Natural killer cell (primary cell): ENCODE measurements around the gene ETNK2. TPM values are rescaled to one million over a fixed set of nuclear protein-coding genes. Genes with fewer than 3 reads are reported as not detected.

Experiments used
- ATAC-seq, 3 donors: fragments of 150-1000 bp in 2 of 3; fragments of 200-7000 bp in 1 of 3; cut with Tn5 transposase; 1 replicate in 1 of 3; 2 replicates in 2 of 3; pipeline ENCODE4 v1.10.0; 2021; ENCODE audit warnings: mild to moderate bottlenecking in 2 of 3, moderate library complexity in 2 of 3
- DNase-seq, 2 donors: peaks; one replicate each; pipeline versions ENCODE4 v3.0.0 to v3.0.0-alpha.2; 2013 to 2021; ENCODE audit warnings: mixed read lengths in 1 of 2
- H3K27ac ChIP-seq: one replicate; pipeline ENCODE4 v1.5.1; 2013; ENCODE audit warnings: mild to moderate bottlenecking, low read length
- H3K27me3 ChIP-seq: one replicate; pipeline ENCODE4 v1.6.1; 2013; ENCODE audit warnings: low read length; ENCODE audit not compliant: control insufficient read depth, insufficient read depth
- H3K36me3 ChIP-seq: one replicate; pipeline ENCODE4 v1.6.1; 2013; ENCODE audit warnings: low read length; ENCODE audit not compliant: control insufficient read depth, insufficient read depth
- H3K4me1 ChIP-seq: one replicate; pipeline ENCODE4 v1.6.1; 2013; ENCODE audit warnings: low read length; ENCODE audit not compliant: control insufficient read depth, insufficient read depth
- H3K4me3 ChIP-seq: one replicate; pipeline ENCODE4 v1.5.1; 2013; ENCODE audit warnings: low read length
- H3K9me3 ChIP-seq: one replicate; pipeline ENCODE4 v1.6.1; 2013; ENCODE audit warnings: low read length; ENCODE audit not compliant: control insufficient read depth, insufficient read depth
- H3K27ac Mint-ChIP-seq, 2 donors: one replicate each; pipeline ENCODE4 v1.8.0; 2022; ENCODE audit warnings: mild to moderate bottlenecking in 2 of 2, mixed read lengths in 2 of 2, moderate library complexity in 1 of 2
- H3K27me3 Mint-ChIP-seq, 2 donors: one replicate each; pipeline ENCODE4 v1.8.0; 2022; ENCODE audit warnings: low read depth in 2 of 2, mixed read lengths in 2 of 2
- H3K36me3 Mint-ChIP-seq: one replicate; pipeline ENCODE4 v1.8.0; 2022; ENCODE audit warnings: mixed read lengths
- H3K4me1 Mint-ChIP-seq, 2 donors: one replicate each; pipeline ENCODE4 v1.8.0; 2022; ENCODE audit warnings: mixed read lengths in 2 of 2
- H3K4me3 Mint-ChIP-seq: one replicate; pipeline ENCODE4 v1.8.0; 2022; ENCODE audit warnings: mild to moderate bottlenecking, moderate library complexity, mixed read lengths
- H3K9me3 Mint-ChIP-seq, 2 donors: one replicate each; pipeline ENCODE4 v1.8.0; 2022; ENCODE audit warnings: mixed read lengths in 2 of 2
- WGBS: methylation state at CpG from one replicate; pipeline ENCODE4 v1.1.7; 2013; ENCODE audit warnings: missing lambda C conversion rate; ENCODE audit not compliant: insufficient coverage; 5-methylcytosine and 5-hydroxymethylcytosine counted together
- intact Hi-C: fragments of 100-400 bp; cut with micrococcal nuclease; formaldehyde crosslinking; loops from one replicate; pipeline ENCODE4 v1.14.2; 2022
- total RNA-seq, 4 donors: library from RNA; stranded (reverse); fragments of 120-200 nt in 1 of 4; gene quantifications; one replicate each; pipeline versions ENCODE4 v1.2.3 to v1.2.4, GENCODE V29; 2013 to 2022
- TF ChIP-seq, protein P1 (sequence below): fragments of 200-600 bp; IDR thresholded peaks from one replicate; pipeline ENCODE4 v1.8.0; 2022; ENCODE audit warnings: antibody characterized with exemption

The ETNK2 gene
- total RNA-seq, 3 donors from 2014 or later (not counting 1 experiment from before 2014, with no cell fraction given) = 5.1 to 5.8 (median 5.5) TPM

GRCh38 chr1:204146309-204146708 is 5.5 kb downstream of the ETNK2 start:
- intact Hi-C loops = no loop called here
- no peaks in the 10 kb centered on the region for H3K9me3 ChIP-seq
- no peaks in the 10 kb centered on the region for H3K27me3 ChIP-seq
- H3K27ac ChIP-seq = no peak overlapping the region
- no peaks in the 10 kb centered on the region for H3K36me3 ChIP-seq
- TF ChIP-seq, protein P1, sequence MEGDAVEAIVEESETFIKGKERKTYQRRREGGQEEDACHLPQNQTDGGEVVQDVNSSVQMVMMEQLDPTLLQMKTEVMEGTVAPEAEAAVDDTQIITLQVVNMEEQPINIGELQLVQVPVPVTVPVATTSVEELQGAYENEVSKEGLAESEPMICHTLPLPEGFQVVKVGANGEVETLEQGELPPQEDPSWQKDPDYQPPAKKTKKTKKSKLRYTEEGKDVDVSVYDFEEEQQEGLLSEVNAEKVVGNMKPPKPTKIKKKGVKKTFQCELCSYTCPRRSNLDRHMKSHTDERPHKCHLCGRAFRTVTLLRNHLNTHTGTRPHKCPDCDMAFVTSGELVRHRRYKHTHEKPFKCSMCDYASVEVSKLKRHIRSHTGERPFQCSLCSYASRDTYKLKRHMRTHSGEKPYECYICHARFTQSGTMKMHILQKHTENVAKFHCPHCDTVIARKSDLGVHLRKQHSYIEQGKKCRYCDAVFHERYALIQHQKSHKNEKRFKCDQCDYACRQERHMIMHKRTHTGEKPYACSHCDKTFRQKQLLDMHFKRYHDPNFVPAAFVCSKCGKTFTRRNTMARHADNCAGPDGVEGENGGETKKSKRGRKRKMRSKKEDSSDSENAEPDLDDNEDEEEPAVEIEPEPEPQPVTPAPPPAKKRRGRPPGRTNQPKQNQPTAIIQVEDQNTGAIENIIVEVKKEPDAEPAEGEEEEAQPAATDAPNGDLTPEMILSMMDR = no peak
- no peak overlapping the region for H3K4me3 ChIP-seq
- DNase-seq = no peak
- Mint-ChIP-seq H3K27me3 (peaks cover 0 to 9% of the 10 kb centered on the region in 2 donors), H3K27ac (peak overlapping the region in 1 of 2 donors; percentile 13), H3K9me3 (no peaks in the 10 kb centered on the region), H3K36me3 (no peaks in the 10 kb centered on the region), H3K4me3 (no peak overlapping the region), H3K4me1 (no peaks in the 10 kb centered on the region)
- ATAC-seq = no peak
- H3K4me1 ChIP-seq = peaks cover 6% of the 10 kb centered on the region
- 95% methylated on average over 5 of the region's 6 CpGs for whole genome bisulfite sequencing

DNA sequence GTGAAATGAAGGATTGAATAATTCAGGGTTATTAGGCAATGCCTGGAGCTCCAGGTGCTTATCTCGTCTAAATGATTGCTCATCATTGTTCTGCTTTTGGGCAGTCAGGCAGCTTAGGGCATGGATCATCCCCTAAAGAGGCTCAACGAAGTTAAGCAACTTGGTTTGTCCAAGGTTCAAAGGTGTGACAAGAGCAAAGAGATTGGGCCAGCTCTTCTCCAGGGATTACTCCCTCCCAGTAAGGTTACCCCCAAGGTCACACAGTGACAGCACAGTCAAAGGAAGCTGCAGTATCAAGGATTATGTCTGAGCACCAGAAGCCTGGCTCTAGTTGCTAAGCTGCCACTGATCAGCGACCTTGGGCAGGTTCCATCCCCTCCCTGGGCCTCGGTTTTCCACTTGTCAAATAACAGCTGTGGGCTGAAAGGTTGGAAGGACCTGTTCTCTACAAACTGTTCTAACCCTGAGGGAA is 6.8 kb downstream of the ETNK2 start:
- intact Hi-C loops = no loop called here
- Mint-ChIP-seq H3K27me3 (peaks cover 0 to 12% of the 10 kb centered on the region in 2 donors), H3K9me3 (no peaks in the 10 kb centered on the region), H3K4me3 (no peak overlapping the region), H3K36me3 (no peaks in the 10 kb centered on the region), H3K4me1 (no peaks in the 10 kb centered on the region), H3K27ac (no peak overlapping the region)
- no peaks in the 10 kb centered on the region for H3K4me1 ChIP-seq
- no peak overlapping the region for H3K27ac ChIP-seq
- TF ChIP-seq, protein P1 = no peak
- no peaks in the 10 kb centered on the region for H3K27me3 ChIP-seq
- ATAC-seq (no peak), DNase-seq (no peak)
- 80% methylated on average over 4 of the region's 4 CpGs for WGBS
- H3K9me3 ChIP-seq = no peaks in the 10 kb centered on the region
- no peaks in the 10 kb centered on the region for H3K36me3 ChIP-seq
- no peak overlapping the region for H3K4me3 ChIP-seq

DNA sequence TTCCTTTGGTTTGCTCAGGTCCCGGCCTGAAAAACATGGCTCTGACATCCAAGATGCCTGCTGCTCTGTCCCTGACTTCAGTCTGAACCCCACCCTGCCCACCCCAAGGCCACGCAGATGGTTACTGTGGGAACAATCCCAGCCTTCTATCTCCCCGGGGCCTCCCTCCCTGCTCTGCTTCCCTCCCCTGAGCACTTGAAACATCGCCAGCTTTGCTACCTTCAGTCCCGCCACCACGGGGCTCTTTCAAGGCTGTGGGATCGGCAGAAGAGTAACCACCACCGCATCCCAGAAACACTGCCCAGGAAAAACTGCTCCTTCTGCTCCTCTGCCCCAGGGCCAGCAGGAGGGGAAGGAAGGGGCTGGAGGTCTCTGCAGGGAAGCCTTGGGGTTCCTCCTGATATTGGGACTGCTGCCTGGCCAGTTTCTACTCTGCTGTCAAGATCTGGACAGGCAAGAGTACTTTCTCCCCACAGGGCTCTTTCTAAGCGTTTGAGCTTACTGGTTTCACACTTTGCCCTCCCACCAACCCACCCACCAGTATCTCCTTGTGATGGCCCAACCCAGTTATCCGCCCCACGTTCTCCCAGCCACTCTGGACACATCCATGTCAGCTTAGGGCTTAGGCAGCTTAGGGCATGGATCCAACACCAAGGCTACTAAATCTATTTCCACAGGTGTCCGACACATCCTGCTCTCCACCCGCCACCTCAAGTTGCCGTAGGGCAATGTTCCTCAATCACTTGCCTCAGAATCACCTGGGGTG is 8.4 kb downstream of the ETNK2 start:
- Mint-ChIP-seq H3K27ac (no peak overlapping the region), H3K36me3 (no peaks in the 10 kb centered on the region), H3K9me3 (no peaks in the 10 kb centered on the region), H3K4me3 (no peak overlapping the region), H3K27me3 (peaks cover 0 to 12% of the 10 kb centered on the region in 2 donors), H3K4me1 (no peaks in the 10 kb centered on the region)
- Histone ChIP-seq H3K4me3 (no peak overlapping the region), H3K4me1 (no peaks in the 10 kb centered on the region), H3K36me3 (no peaks in the 10 kb centered on the region), H3K27me3 (no peaks in the 10 kb centered on the region), H3K27ac (no peak overlapping the region), H3K9me3 (no peaks in the 10 kb centered on the region)
- ATAC-seq = no peak
- intact Hi-C loops = no loop called here
- DNase-seq = no peak
- TF ChIP-seq, protein P1 = no peak
- WGBS = 88% methylated on average over 14 of the region's 14 CpGs
